Body of pancreas (tissue), 4 donors: ENCODE results near the gene DUSP12.

Experiments used
- CTCF ChIP-seq, 7 experiments: fragments of 450-650 bp in 4 of 7; fragments of 200-600 bp in 3 of 7; sonication (generic) in 3 of 7; IDR thresholded peaks; one replicate each; pipeline ENCODE4 v1.5.1; 2016 to 2019; ENCODE audit warnings: antibody characterized with exemption in 7 of 7
- POLR2A ChIP-seq, 3 donors: fragments of 450-650 bp; IDR thresholded peaks; one replicate each; pipeline ENCODE4 v1.6.1; 2016; ENCODE audit warnings: antibody characterized with exemption in 3 of 3, mild to moderate bottlenecking in 2 of 3

GRCh38 chr1:161743231-161743630, 6.4 kb upstream of the DUSP12 start:
- TF ChIP-seq CTCF (IDR thresholded peaks at IDR 0.05) (no peak), POLR2A (IDR thresholded peaks at IDR 0.05) (no peak)
